Thymus (tissue), 11 donors: ENCODE results near the gene IKZF4. TPM values are rescaled to one million over a fixed set of nuclear protein-coding genes. Genes with fewer than 3 reads are reported as not detected.
"Not testable (repeated sequence)": the region's sequence is repeated elsewhere in the genome, so short reads cannot be mapped to it uniquely, and the experiment has no call there.

Experiments used
- DNase-seq, 9 donors: peaks; one replicate each; pipeline ENCODE4 v3.0.0-alpha.2; 2013; ENCODE audit warnings: low spot score in 9 of 9, low read depth in 6 of 9, missing footprints in 1 of 9
- H3K27ac ChIP-seq, 2 donors: one replicate each; pipeline ENCODE4 v1.5.1; 2013; ENCODE audit warnings: control low read depth in 1 of 2, low read depth in 1 of 2, low read length in 1 of 2, mild to moderate bottlenecking in 1 of 2, moderate library complexity in 1 of 2
- H3K27me3 ChIP-seq, 2 donors: one replicate each; pipeline ENCODE4 v1.5.1; 2013; ENCODE audit warnings: low read length in 1 of 2; ENCODE audit not compliant: control insufficient read depth in 2 of 2, insufficient read depth in 1 of 2
- H3K36me3 ChIP-seq, 2 donors: one replicate each; pipeline ENCODE4 v1.5.1; 2013; ENCODE audit warnings: low read length in 1 of 2, mild to moderate bottlenecking in 1 of 2, moderate library complexity in 1 of 2; ENCODE audit not compliant: control insufficient read depth in 2 of 2, insufficient read depth in 2 of 2
- H3K4me1 ChIP-seq, 2 donors: one replicate each; pipeline ENCODE4 v1.5.1; 2013; ENCODE audit warnings: low read length in 2 of 2; ENCODE audit not compliant: control insufficient read depth in 2 of 2, insufficient read depth in 2 of 2
- H3K4me3 ChIP-seq, 2 donors: one replicate each; pipeline ENCODE4 v1.5.1; 2013; ENCODE audit warnings: low read length in 2 of 2, control low read depth in 1 of 2, mild to moderate bottlenecking in 1 of 2
- H3K9me3 ChIP-seq, 2 donors: one replicate each; pipeline ENCODE4 v1.5.1; 2013; ENCODE audit warnings: low read length in 1 of 2, mild to moderate bottlenecking in 1 of 2; ENCODE audit not compliant: control insufficient read depth in 2 of 2, insufficient read depth in 1 of 2
- WGBS: extraction: QIAGEN DNeasy Blood & Tissue Kit; methylation state at CpG from one replicate; pipeline ENCODE4 v1.1.7; 2013; 5-methylcytosine and 5-hydroxymethylcytosine counted together
- polyA plus RNA-seq: library from polyadenylated mRNA; stranded (reverse); fragments of 200-250 nt; gene quantifications from one replicate; pipeline ENCODE4 v1.2.3, GENCODE V29; 2013
- total RNA-seq: library from RNA; stranded (reverse); fragments of 120-200 nt; gene quantifications from one replicate; pipeline ENCODE4 v1.2.4, GENCODE V29; 2013
- donor health status: healthy.

IKZF4 gene
- total and polyA plus RNA-seq, 2 donors = 1.7 to 2.7 TPM

DNA sequence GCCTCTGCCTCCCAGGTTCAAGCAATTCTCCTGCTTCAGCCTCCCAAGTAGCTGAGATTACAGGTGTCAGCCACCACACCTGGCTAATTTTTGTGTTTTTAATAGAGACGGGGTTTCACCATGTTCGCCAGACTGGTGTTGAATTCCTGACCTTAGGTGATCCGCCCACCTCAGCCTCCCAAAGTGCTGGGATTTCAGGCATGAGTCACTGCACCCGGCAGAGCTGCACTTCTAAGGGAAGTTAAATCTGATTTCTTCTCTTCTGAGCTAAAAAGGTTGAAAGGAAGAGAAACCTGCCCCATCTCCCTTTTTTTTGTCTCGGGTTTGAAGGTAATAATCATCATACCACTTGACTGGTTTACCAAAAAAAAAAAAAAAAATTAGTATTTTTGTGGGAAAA is 39.0 kb upstream of the IKZF4 start:
- H3K27ac ChIP-seq, DNase-seq, H3K4me1 ChIP-seq, H3K4me3 ChIP-seq, H3K27me3 ChIP-seq, H3K9me3 ChIP-seq: not testable (repeated sequence)
- WGBS = 75% methylated on average over 5 of the region's 5 CpGs
- peaks cover 29 to 66% of the 10 kb centered on the region in 2 donors for H3K36me3 ChIP-seq

DNA sequence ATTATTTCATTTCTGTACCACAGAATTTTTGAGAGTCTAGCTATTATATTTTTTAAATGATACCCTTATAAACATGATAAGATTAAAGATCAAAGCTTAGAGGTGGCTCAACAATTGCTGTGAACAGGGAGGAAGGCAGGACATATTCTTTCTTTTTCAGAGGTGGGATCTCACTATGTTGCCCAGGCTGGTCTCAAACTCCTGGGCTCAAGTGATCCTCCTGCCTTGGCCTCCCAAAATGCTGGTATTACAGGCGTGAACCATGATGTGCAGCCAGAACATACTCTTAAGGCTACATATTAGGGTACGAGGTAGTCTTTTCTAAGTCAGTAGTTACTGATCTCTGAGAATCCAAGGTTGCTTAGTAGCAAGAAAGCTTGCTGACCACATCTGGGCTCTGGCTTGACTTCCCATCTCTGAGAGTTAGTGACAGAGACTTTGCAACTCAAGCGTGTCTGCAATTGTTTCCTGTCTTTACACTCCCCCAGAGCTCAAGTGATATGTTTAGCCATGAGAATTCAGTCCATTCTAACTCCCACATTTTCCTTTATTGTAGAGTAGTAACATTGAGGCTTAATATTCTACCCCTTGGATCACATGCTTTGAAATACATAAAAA is 38.4 kb upstream of the IKZF4 start:
- Histone ChIP-seq H3K27me3 (no peaks in the 10 kb centered on the region), H3K27ac (no peak overlapping the region), H3K36me3 (peaks cover 34 to 70% of the 10 kb centered on the region in 2 donors), H3K4me3 (no peak overlapping the region), H3K4me1 (peaks cover 0 to 3% of the 10 kb centered on the region in 2 donors), H3K9me3 (no peaks in the 10 kb centered on the region)
- 73% methylated on average over 3 of the region's 3 CpGs for WGBS
- no peak for DNase-seq

DNA sequence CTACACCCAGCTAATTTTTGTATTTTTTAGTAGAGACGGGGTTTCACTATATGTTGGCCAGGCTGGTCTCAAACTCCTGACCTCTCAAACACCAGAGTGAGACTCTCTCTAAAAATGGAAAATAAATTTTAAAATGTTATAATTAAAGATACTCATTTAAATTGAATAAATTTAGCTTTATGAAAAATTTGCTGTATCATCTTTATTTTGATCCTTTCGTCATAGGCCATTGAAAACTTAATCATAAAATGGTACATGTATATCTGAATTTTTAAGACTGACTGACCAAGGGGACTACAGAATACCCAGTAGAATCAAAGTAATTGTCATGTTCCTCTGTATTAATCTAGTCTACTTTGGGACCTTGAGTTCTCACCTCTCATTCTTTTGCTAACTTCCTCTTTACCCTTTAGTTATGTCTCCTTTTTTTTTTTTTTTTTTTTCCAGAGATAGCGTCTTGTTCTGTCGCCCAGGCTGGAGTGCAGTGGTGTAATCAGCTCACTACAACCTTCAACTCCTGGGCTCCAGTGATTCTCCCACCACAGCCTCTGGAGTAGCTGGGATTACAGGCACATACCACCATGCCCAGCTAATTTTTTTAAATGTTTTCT is 37.5 kb upstream of the IKZF4 start:
- peaks cover 0 to 3% of the 10 kb centered on the region in 2 donors for H3K4me1 ChIP-seq
- H3K27me3 ChIP-seq = no peaks in the 10 kb centered on the region
- DNase-seq = no peak
- no peak overlapping the region for H3K27ac ChIP-seq
- H3K36me3 ChIP-seq = peaks cover 39 to 68% of the 10 kb centered on the region in 2 donors
- WGBS = 92% methylated on average over 4 of the region's 4 CpGs
- no peaks in the 10 kb centered on the region for H3K9me3 ChIP-seq
- H3K4me3 ChIP-seq = no peak overlapping the region

DNA sequence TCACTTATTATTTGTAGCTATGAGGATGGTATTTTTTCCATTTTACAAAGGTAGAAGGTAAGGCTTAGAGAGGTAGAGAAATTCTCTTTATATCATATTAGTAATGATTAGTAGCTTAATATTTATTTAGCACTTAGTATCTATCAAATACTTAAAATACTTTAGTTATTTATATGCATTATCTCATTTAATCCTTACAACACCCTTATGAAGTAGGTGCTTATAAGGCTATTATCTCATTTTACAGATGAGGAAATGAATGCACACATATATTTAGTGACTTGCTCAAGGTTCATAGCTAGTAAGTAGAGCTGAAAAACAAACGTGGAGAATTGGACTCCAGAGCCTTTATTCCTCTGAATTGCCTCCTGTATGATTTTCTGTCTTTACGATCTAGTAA is 36.0 kb upstream of the IKZF4 start:
- no peak for DNase-seq
- WGBS = 93% methylated on average over 2 of the region's 2 CpGs
- Histone ChIP-seq H3K27ac (no peak overlapping the region), H3K4me3 (no peak overlapping the region), H3K27me3 (no peaks in the 10 kb centered on the region), H3K9me3 (no peaks in the 10 kb centered on the region), H3K36me3 (peaks cover 53 to 77% of the 10 kb centered on the region in 2 donors), H3K4me1 (peaks cover 0 to 3% of the 10 kb centered on the region in 2 donors)

DNA sequence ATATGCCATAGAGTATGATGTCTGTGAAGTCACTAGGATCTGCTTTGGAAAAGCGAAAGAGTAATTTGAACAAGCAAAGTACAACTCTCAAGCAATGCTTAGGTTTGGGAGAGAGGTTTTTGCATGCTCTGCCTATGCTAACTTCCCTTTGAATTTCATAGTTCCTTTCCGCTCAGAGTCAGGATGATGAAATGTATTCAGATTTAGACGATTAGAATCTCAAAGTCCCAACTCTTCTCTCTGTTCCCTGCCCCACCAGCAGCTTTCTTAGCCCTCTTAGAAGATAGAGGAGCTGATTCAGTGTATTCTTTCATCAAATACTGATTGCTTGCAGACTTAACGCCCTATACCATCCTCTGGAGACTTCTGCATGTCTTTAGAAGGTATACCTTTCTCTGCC is 35.5 kb upstream of the IKZF4 start:
- H3K27me3 ChIP-seq = no peaks in the 10 kb centered on the region
- WGBS = 97% methylated on average over 4 of the region's 4 CpGs
- DNase-seq = no peak
- peaks cover 56 to 79% of the 10 kb centered on the region in 2 donors for H3K36me3 ChIP-seq
- no peaks in the 10 kb centered on the region for H3K9me3 ChIP-seq
- no peak overlapping the region for H3K27ac ChIP-seq
- peaks cover 0 to 3% of the 10 kb centered on the region in 2 donors for H3K4me1 ChIP-seq
- H3K4me3 ChIP-seq = no peak overlapping the region

DNA sequence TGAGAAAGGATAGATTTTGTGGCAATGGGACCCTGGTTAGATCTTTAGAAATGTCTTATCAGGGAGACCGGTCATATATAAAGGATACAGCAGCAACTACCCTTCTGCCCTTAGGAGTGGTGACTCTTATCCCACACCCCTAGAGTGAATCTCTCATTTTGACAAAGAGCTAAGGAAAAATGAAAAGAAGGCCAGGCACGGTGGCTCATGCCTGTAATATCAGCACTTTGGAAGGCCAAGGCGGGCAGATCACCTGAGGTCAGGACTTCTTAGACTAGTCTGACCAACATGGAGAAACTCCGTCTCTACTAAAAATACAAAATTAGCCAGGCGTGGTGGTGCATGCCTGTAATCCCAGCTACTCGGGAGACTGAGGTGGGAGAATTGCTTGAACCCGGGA is 34.9 kb upstream of the IKZF4 start:
- not testable (repeated sequence) for H3K4me3 ChIP-seq, DNase-seq, H3K9me3 ChIP-seq, H3K4me1 ChIP-seq, H3K27ac ChIP-seq, H3K27me3 ChIP-seq
- peaks cover 57 to 79% of the 10 kb centered on the region in 2 donors for H3K36me3 ChIP-seq
- 98% methylated on average over 7 of the region's 7 CpGs for WGBS

DNA sequence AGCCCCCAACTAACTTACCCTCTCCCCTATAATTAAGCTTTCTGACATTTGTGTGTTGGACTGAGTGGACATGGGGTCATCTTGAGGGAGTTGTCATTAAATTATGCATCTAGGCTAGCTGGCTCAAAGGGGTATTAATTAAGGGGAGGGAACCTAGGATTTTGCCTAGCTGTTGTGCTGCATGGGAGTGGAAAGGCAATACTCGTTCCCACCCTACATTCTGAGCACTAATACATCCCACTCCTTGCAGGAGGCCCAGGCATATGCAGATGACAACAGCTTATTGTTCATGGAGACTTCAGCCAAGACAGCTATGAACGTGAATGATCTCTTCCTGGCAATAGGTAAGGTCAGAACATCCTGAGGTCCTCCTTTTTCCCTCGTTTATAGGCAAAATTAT is 29.7 kb upstream of the IKZF4 start:
- Histone ChIP-seq H3K27ac (no peak overlapping the region), H3K27me3 (no peaks in the 10 kb centered on the region), H3K9me3 (no peaks in the 10 kb centered on the region), H3K36me3 (peaks cover 69 to 81% of the 10 kb centered on the region in 2 donors), H3K4me1 (no peaks in the 10 kb centered on the region), H3K4me3 (no peak overlapping the region)
- DNase-seq = no peak
- WGBS = 97% methylated on average over 3 of the region's 3 CpGs

DNA sequence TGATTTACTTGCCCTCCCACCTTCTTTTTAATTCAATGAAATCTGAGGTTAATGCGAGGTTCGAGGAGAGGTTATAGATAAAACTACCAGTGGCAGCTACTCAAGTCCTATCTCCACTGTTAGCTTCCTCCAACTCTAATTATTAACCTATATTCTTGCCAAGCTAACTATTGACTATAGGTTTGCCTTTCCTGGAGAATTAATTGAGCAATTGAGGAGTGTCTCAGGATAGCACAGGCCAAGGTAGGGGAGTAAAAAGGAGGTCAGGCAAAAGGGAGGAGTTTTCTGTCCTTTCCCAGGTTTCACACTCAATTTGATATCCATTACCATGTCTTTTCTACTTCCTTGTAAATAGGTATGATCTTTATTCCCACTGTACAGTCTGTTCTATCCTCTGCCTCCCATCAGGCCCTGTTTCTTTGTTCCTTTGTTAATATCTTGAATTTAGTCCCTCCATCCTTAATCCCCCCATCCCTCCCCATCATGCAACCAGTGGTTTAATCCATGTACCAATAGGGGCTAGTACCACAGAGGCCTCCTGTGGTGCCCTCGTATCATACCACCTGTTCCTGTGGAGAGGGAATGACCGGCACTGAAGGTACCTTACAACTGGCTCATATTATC is 27.5 kb upstream of the IKZF4 start:
- DNase-seq = no peak
- no peak overlapping the region for H3K27ac ChIP-seq
- peaks cover 60 to 64% of the 10 kb centered on the region in 2 donors for H3K36me3 ChIP-seq
- no peak overlapping the region for H3K4me3 ChIP-seq
- H3K9me3 ChIP-seq = no peaks in the 10 kb centered on the region
- peaks cover 2 to 11% of the 10 kb centered on the region in 2 donors for H3K4me1 ChIP-seq
- peaks cover 2 to 14% of the 10 kb centered on the region in 2 donors for H3K27me3 ChIP-seq
- WGBS = 97% methylated on average over 4 of the region's 4 CpGs

DNA sequence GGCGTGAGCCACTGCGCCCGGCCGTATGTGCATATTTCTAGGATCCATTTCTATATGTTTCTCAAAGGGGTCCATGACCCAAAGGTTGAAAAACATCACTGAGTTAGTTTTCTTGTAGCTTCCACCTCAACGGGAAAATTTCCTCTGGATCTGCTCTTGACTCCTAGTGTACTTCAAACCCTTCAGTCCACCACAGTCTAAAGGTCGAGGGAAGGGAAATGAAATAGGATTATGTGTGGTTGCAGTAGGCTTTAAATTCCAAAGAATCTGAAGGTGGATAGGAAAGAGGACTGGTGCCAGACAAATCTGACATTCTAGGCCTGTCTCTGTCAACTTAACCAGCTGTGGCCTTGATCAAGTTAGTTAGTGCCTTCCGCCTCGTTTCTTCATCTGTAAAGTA is 25.5 kb upstream of the IKZF4 start:
- H3K4me1 ChIP-seq = peaks cover 2 to 11% of the 10 kb centered on the region in 2 donors
- H3K4me3 ChIP-seq = no peak overlapping the region
- H3K9me3 ChIP-seq = no peaks in the 10 kb centered on the region
- WGBS = 97% methylated on average over 8 of the region's 8 CpGs
- H3K36me3 ChIP-seq = peaks cover 40 to 44% of the 10 kb centered on the region in 2 donors
- peaks cover 2 to 14% of the 10 kb centered on the region in 2 donors for H3K27me3 ChIP-seq
- no peak for DNase-seq
- no peak overlapping the region for H3K27ac ChIP-seq
